Transverse colon (tissue), 4 donors: ENCODE data around the gene ZNF609.

Experiments used
- CTCF ChIP-seq, 5 experiments: fragments of 200-600 bp in 3 of 5; fragments of 450-650 bp in 2 of 5; sonication (generic) in 3 of 5; IDR thresholded peaks; 1 replicate in 2 of 5; 2 replicates in 3 of 5; pipeline ENCODE4 v1.5.1; 2016 to 2017; ENCODE audit warnings: antibody characterized with exemption in 5 of 5, inconsistent platforms in 3 of 5, mild to moderate bottlenecking in 2 of 5, moderate library complexity in 1 of 5
- EP300 ChIP-seq: sonication (generic); formaldehyde crosslinking; IDR thresholded peaks from one replicate; pipeline ENCODE4 v1.6.1; 2017; ENCODE audit warnings: antibody characterized with exemption, low read depth
- POLR2A ChIP-seq: fragments of 450-650 bp; IDR thresholded peaks from one replicate; pipeline ENCODE4 v1.6.1; 2016; ENCODE audit warnings: antibody characterized with exemption, mild to moderate bottlenecking, moderate library complexity
- POLR2AphosphoS5 ChIP-seq, 3 donors: sonication (generic); formaldehyde crosslinking; IDR thresholded peaks; one replicate each; pipeline ENCODE4 v1.6.1; 2016; ENCODE audit warnings: antibody characterized with exemption in 3 of 3

- TF ChIP-seq POLR2A (no peak), POLR2AphosphoS5 (IDR thresholded peaks at IDR 0.05) (no peak), CTCF (IDR thresholded peaks at IDR 0.05) (peak; percentile 86 to 96 (median 90)), EP300 (no peak)
Measured at GRCh38 chr15:64731012-64731804, 270.8 kb downstream of the ZNF609 start.
